Stimulated activated CD8-positive, alpha-beta memory T cell treated with anti-CD3 and anti-CD28 coated beads, Interleukin-7, amount 100 ng/mL, for 4 hours (primary cell): Measurements from ENCODE around the gene PON3.

Source experiments
- DNase-seq, 2 donors: peaks; one replicate each; pipeline ENCODE4 v3.0.0-alpha.2; 2020; ENCODE audit warnings: low read depth in 2 of 2

Gene PON3

GRCh38 chr7:95340491-95340890, 55.7 kb downstream of the PON3 start:
- DNase-seq, result no peak

GRCh38 chr7:95338832-95339231, 57.3 kb downstream of the PON3 start:
- no peak for DNase-seq

DNA sequence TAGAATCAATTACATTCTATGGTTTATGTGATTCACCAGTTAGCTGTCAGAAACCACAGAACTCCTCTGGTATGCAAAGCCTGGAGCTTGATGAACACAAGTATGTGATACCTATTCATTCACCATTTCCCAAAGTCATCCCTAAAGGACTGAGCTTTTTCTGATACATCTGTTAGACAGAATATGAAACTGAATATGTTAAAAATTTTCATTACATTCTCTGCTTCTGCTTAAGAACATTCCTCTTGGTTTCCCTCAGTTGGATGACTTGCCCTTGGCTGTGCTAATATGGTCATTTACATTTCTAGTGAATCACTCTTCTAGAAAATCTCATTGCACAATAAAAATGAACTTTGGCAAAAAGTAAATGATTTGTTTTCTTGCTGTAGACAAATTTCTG, 61.1 kb downstream of the PON3 start:
- DNase-seq, result no peak

GRCh38 chr7:95334447-95334846, 61.7 kb downstream of the PON3 start:
- no peak for DNase-seq

DNA sequence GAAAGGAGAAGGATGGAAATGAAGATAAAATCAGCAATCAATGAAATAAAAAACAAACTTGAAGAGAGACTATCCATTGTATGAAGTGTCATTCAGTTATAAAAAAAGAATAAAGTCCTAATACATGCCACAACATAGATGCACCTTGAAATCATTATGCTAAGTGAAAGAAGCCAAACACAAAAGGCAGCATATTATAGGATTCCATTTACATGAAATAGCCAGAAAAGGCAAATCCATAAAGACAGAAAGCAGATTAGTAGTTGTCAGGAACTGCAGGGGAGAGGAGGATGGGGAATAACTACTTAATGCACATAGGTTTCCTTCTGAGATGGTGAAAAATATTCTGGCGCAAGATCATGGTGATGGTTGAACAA, 65.2 kb downstream of the PON3 start:
- no peak for DNase-seq

GRCh38 chr7:95330204-95330960, 65.8 kb downstream of the PON3 start:
- no peak for DNase-seq

DNA sequence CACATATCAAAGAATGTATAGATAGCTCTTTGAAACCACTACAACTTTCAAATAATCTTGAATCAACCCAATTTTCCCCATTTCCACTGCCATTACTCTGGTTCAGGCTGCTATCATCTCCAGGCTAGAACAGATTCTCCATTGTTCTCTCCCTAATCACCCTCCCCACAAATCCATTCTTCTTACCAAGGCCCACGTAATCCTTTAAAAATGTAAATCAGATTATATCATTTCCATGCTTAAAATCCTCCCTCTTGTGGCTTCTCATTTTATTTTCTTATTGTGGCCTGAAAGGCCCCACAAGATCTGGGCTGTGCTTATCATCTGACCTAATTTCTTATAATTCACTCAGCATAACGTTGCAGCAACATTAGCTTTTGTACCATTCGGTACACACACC, 68.8 kb downstream of the PON3 start:
- DNase-seq, result no peak

DNA sequence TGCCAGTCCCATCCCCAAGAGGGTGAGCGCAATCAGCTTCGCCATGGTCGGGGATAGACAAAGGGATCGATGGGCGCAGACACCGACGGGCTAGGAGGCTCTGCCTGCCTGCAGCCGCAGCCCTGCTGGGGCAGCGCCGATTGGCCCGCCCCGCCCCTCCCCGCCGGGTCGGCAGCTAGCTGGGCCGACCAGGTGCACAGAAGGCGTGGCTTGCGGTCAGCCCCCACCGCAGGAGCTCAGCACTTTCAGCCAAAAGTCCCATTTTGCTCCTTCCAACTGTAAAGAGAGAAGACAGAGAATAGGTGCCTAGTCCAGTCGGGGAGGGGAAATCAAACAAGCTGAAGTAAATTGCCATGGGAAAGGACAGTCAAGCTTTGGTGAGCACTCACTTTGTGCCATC, 71.7 kb downstream of the PON3 start, which contains the start of gene PON1:
TSS of gene PON1 (minus strand) at position 102 of the 400 bp plus-strand sequence. CDS start at position 45, 57 bp downstream.
- no peak for DNase-seq

DNA sequence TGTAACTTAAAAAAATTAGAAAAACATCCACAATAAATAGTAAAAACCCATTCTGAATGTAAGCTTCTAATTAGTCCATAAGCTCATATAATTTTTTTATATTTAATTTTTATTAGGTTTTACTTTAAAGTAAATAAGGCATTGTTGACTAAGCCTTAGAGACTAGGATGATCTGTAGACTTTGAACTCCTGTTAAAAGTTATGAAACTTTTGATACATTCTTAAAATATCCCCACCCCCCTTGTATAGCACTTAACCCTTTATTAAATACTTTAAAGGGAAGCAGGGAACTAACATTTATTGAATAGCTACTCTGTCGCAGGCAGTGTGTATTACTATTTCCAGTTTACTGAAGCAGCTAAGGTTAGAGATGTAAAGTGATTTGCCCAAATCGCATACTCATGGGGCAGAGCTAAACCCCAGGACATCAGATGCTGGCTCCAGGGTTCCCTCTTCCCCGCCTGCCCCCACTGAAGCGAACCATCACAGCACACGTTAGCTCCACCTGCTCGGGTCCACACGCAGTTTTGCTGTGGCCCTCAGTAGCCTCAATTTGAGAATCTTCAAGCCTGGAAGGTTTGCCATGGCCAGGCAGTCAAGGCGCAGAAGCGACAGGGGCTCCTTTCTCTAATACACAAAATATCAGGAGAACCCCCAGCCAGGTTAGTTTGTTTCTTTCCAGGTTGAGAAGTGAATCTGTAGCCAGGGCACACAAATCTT, 72.6 kb downstream of the PON3 start:
- no peak for DNase-seq

DNA sequence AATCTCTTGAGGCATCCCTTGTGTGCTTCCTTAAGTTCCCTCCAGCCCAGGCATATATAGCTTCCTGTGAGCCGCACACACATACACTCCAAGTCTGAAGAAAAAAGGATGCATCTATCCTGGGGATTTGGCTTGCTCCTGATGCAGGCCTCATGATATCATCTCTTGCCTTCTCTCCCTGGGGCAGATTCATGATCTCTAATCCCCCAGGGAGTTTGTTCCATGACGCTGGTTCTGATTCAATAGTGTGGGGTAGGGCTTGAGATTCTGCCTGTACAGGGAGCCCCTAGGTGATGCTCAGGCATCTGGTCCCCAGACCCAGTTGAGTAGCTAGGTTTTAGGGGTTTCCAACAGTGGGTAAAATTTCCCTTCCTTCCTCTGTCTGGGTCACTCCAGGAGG, 73.3 kb downstream of the PON3 start:
- no peak for DNase-seq

GRCh38 chr7:95322396-95322795, 73.8 kb downstream of the PON3 start:
- no peak for DNase-seq

DNA sequence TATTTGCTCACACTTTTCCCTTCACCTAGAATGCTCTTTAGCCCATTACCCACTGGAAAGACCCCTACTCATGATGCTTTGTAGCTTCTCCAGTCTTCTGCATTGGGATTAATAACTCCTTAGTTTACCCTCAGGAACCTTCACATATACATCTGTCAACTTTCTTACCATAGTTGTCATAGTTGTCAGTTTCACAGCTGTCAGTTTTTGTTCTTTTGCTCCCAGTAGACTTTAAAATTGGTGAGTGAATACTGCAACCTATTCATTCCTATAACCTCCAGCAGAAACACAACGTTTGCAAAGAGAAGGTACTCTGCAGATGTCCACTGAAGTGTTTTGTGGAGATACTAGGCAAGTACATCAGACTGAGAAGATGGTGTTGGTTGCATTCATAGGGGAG, 74.5 kb downstream of the PON3 start:
- DNase-seq, result no peak

DNA sequence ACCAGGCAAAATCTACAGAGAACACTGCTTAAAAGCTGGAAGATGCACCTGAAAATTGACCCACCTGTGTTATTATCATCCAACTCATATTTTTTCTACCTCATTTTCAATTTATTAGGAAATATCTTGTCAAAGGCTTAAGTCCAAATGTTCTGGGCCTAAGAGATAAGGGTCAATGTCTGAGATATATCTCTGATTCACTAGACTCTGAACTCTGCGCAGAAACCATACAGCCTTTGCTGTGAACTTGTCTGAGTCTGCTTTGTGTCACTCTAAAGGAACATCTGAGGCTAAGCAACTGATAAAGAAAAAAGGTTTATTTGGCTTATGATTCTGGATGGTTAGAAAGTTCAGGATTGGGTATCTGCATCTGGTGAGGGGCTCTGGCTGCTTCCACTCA, 75.5 kb downstream of the PON3 start:
- DNase-seq, result no peak

GRCh38 chr7:95319570-95319969, 76.6 kb downstream of the PON3 start:
- DNase-seq, result no peak

DNA sequence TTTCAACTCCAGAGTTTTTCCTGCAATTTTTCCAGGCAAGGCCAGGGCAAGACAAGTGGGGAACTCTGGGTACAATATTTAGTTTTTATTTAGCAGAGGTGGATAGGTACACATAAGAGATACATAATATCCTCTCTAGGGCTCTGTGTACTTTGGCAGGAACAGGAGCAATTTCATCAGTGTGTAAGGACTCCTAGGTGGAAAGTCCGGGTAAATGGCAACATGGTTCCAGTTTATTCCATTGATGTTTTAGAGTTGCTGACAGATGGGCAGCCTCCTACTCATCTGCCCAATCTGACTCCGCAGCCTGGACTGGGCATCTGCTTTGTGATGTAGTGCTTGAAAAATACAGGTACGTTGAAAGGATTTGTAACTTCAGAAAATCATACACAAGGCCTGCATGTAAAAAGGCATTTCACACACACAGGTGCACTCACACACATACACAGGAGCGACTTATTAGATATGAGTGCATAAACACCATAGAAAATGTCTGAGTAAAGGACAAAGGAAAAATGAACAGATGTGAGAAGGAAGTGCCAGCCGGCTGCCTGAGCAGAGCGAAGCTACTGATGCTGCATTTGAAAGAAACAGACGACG, 77.6 kb downstream of the PON3 start:
- DNase-seq, result no peak

- DNase-seq, result no peak
These were observed 78.2 kb downstream of the PON3 start for GRCh38 chr7:95317966-95318365.

DNA sequence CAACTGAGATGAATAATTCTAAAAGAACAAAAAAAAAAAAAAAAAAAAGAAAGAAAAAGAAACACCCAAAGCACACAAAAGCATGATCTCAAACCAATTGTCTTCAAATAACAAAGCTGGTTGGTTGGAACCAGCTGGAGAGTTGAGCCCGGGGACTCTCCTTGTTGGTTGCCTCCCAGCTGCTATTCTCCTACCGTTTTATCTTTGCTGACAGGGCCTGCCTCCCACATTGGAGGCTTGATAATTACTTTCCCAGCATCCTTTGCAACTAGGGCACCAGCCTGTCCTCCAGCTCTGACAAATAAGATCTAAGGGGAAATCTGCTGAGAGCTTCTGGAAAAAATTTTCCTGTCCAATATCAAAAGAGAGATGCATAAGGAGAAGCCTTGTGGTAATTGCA, 78.6 kb downstream of the PON3 start:
- no peak for DNase-seq

GRCh38 chr7:95316588-95316987, 79.6 kb downstream of the PON3 start:
- DNase-seq, result no peak

GRCh38 chr7:95312561-95312960, 83.6 kb downstream of the PON3 start:
- DNase-seq, result no peak

GRCh38 chr7:95311389-95311788, 84.8 kb downstream of the PON3 start:
- no peak for DNase-seq

- DNase-seq, result no peak
These were observed 86.2 kb downstream of the PON3 start for GRCh38 chr7:95309951-95310350.
